T-helper 9 cell (primary cell): ENCODE data around the gene THBS2.
"Not testable (repeated sequence)": the region's sequence is repeated elsewhere in the genome, so short reads cannot be mapped to it uniquely, and the experiment has no call there.

ENCODE experiments used
- DNase-seq: peaks from one replicate; pipeline ENCODE4 v3.0.0-alpha.2; 2020
- total RNA-seq, 2 donors: gene quantifications; one replicate each; lab custom pipeline; 2026; lab: John Stamatoyannopoulos, UW

The THBS2 gene
- total RNA-seq, result 0 reads per million in 2 donors

DNA sequence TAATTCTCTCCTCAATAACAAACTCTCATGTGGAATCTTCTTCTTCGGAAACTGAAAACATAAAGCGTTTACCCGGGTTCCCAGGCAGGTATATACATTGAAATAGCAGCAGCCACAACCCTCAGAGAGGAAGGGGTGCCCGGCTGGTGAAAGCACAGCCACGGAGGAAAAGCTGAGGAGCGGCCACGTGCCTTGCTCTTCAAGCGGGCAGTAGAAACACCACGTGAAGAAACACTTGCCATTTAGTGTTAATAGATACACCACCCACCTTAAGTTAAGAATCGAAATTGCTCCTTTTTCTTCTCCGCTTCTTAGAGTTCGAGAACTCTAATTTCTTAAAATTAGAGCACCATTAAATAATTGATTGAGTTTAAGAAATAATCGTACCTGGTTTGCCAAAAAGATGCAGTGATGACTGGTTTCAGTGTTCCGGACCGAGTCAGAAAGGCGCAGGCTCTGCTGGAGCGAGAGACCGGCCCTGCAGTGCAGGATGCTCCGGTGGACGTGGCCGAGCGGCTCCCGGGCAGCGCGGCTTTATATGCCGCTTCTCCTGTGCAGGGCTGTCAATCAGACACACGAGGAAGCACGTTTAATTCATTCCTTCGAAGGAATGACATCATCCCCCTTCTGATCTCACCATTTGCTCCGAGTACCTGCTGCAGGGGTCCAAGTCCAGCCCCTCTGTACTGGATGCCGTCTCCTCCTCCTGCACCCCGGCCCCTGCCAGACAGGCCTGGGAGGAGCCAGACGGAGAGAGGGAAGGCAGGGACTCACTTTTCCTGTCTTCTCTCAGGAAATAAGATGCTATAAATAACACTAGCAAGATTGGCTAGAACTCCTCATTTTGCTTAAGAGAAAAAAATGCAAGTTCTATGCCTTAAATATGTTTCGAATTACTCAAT is at the start of gene THBS2:
Gene THBS2, minus strand, starts transcription at position 510 of the 902 bp plus-strand sequence. CDS start 3,062 bp downstream, outside the sequence.
- DNase-seq, result no peak

- no peak for DNase-seq
These were observed 49.1 kb upstream of the THBS2 start for GRCh38 chr6:169302716-169303115.

GRCh38 chr6:169302255-169302654 is 48.6 kb upstream of the THBS2 start:
- no peak for DNase-seq

DNA sequence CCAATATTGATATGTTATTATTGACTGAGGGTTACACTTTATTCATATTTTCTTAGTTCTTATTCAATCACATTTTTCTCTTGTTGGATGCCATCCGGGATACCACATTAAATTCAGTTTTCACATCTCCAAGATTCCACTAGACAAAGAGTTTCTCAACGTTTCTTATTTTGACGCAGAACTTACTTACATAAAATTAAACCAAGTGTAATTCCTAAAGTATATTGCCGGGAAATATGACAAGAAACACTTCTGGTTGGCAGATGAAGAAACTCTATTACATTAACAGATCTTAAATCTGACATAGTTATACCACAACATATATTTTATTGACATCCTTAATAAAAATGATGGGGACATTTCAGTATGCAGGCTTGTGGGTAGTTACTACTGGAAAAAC is 47.3 kb upstream of the THBS2 start:
- no peak for DNase-seq

GRCh38 chr6:169298626-169299025 is 45.0 kb upstream of the THBS2 start:
- DNase-seq, result not testable (repeated sequence)

- no peak for DNase-seq
These were observed 43.0 kb upstream of the THBS2 start for GRCh38 chr6:169296622-169297021.

DNA sequence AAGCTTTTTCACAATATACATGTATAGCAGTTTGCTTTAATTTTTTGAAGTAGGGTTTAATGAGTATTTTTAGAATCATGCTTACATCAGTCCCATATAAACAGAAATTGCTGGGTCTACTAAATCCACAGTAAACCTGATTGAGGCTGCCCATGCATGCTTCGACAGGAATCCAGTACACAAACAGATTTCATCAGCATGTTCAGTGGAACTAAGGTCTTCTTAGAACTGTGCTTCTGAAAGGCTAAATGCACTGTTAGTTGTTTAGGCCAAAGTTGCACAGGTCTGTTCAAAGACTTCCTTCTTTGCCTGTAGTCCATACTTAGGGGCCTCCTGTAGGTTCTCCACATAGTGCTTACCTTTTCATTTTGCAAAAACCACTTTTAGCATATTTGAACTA is 42.5 kb upstream of the THBS2 start:
- no peak for DNase-seq

GRCh38 chr6:169293196-169293595 is 39.5 kb upstream of the THBS2 start:
- no peak for DNase-seq

DNA sequence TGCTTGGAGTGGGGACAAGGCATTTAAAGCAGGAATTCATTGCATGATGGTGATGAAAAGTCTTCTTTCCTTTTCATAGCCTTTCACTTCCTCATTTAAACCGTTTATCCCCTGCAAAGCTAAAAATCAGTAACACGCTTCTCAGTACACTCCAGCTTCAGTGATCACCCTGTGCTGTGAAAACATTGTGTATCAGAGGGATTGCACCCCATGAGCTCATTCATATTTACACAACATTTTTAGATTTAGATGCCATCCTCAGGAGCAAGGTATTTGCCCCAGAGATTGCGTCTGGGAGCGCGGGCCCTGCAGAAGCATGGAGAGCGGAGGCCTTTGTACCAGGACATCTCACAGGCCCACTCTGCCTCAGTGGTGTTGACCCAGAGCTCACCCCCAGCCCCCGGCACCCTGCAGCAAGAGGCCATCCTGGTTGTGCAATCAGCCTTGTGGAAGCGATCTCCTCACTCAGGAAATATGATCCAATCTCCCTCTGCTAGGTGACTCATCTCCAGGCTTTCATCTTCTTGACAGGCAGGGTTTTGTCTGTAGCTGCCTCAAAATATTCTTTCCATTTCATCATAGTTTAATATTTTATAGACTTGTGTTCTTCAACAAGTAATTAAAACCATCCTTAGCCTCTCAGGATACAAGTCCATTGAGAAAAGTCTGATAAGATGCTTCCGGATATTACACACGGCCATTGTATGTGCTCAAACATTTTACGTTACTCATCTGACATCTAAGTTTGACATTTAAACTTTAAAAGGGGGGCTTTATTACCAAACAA is 38.9 kb upstream of the THBS2 start:
- no peak for DNase-seq

DNA sequence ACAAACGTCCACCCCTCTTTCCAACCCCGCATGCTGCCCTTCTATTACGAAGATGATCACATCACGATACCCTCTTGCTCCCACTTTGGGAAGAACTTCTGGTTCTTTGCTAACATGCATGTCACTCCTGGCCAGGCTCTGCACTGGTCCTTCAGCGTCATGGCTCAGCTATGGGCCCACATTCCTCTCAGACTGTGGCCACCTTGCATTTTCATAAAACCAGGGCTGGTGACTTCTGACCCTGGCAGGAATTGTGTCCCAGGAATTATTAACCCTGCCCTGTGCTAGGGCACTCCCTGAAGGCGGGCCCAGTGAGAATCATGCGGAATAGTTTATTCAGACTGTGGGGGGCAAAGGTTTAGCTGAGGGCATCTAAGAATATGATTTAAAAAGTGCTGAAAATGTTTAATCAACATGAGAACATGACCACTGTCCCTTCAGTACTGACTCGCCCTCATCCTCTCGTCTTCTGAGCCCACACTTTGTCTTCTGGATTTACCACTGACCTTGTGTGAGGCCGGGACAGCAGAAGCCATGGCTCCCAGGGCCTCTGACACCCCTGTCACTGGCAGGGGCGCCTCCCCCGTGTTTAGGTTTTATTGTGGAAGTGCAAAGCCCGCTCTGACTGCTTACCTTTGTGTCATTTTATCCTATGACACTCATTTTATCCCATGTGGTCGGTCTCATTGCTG is 38.1 kb upstream of the THBS2 start:
- DNase-seq, result no peak

- DNase-seq, result no peak
These were observed 37.5 kb upstream of the THBS2 start for GRCh38 chr6:169291148-169291547.

GRCh38 chr6:169289619-169290339 is 36.1 kb upstream of the THBS2 start:
- DNase-seq, result no peak

- DNase-seq, result no peak
These were observed 35.6 kb upstream of the THBS2 start for GRCh38 chr6:169289257-169289618.

DNA sequence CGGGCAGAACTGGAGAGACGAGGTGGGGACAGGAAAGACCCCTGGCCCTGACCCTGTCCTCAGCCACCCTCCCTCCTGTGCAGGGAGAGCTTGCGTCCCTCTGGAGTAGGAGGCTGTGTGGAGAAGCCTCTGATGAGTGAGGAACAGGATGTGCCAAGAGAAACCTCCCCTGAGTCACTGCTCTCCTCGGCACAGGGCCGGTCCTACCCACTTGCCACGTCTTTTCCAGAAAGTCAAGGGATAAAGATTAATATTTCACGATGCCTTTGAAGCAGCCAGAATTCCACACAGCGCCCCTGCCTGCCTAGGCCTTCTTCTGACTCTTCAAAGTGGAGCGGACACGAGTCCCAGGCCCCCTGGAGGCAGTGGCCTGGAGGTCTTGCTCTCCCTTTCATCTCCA is 34.9 kb upstream of the THBS2 start:
- no peak for DNase-seq

GRCh38 chr6:169287675-169288074 is 34.0 kb upstream of the THBS2 start:
- DNase-seq, result no peak

- no peak for DNase-seq
These were observed 33.3 kb upstream of the THBS2 start for GRCh38 chr6:169286961-169287360.

GRCh38 chr6:169285165-169285564 is 31.5 kb upstream of the THBS2 start:
- DNase-seq, result no peak

- no peak for DNase-seq
These were observed 30.3 kb upstream of the THBS2 start for GRCh38 chr6:169283924-169284323.

DNA sequence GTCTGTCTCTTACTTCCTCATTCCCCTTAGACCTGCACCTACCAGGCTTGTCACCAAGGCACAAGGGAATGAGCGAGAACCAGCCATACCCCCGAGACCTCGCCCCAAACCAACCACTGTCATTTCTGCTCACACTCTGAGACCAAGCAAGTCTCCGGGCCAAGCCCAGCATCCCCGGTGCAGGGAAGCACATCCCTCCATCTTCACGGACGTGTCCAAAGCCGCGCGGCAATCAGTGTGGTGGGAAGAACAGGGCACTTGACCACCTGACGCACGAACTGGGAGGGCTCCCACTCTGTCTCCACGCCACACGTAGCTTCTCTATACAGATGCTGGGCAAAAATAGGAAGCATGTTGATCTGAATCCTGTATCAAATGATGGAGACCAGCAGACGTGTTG is 28.4 kb upstream of the THBS2 start:
- no peak for DNase-seq

DNA sequence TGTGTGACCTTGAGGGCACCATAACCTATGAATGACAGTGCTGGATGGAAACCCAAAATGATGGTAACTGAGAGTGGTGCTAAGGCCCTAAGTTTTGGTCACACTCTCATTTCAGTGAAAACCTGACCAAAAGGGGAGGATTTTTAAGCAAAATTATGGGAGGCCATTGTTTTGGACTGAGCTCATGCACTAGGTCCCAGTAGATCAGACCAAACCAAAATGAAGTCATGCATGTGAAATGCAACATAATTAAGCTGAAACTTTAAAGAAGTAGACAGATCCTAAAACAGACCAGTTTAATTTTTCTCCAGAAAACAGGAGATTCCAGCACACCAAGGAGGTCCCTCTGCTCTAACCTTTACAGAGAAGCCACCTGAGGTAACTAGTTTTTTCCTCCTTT is 24.0 kb upstream of the THBS2 start:
- DNase-seq, result no peak

GRCh38 chr6:169274781-169275180 is 21.1 kb upstream of the THBS2 start:
- no peak for DNase-seq

DNA sequence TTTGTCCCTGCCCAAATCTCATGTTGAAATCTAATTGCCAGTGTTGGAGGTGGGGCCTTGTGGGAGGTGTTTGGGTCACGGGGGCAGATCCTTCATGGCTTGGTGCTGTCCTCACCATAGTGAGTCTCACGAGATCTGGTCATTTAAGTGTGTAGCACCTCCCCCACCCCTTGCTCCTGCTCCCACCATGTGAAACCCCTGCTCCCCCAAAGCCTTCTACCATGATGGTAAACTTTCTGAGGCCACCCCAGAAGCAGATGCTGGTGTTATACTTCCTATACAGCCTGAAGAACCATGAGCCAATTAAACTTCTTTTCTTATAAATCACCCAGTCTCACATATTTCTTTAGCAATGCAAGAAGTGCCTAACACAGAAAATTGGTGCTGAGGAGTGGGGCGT is 19.9 kb upstream of the THBS2 start:
- no peak for DNase-seq

DNA sequence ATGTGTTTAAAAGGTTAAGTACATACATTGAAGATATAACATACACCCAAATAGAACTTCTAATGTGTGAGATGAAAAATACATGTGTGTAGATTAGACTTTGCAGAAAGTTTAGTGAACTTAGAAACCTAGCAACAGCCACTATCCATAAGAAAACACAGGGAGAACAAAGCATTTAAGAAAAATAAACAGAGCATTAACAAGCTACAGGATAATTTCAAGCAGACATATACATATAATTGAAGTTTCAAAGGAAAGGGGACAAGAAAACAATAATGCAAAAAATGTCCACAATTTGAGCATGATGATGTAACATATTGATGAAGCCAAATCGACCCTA is 18.2 kb upstream of the THBS2 start:
- no peak for DNase-seq
